Measurements from ENCODE around the gene RALGAPA1.
"Not testable (repeated sequence)": the region's sequence is repeated elsewhere in the genome, so short reads cannot be mapped to it uniquely, and the experiment has no call there.

RALGAPA1 gene

GRCh38 chr14:35688126-35688826 is 120.8 kb downstream of the RALGAPA1 start:
- H3K4me3 ChIP-seq (ENCODE audit: low read depth in 1 of 2, low read length in 2 of 2): no peak overlapping the region
- H3K4me1 ChIP-seq (ENCODE audit: insufficient read depth, low read length): no peaks in the 10 kb centered on the region
- H3K27me3 ChIP-seq (ENCODE audit: control insufficient read depth in 1 of 2, insufficient read depth in 2 of 2, low read length in 2 of 2): no peaks in the 10 kb centered on the region
- no peak overlapping the region for H3K9ac ChIP-seq (ENCODE audit: low read length)
- H3K9me3 ChIP-seq (ENCODE audit: low read length): no peaks in the 10 kb centered on the region
- no peak overlapping the region for H3K27ac ChIP-seq (ENCODE audit: low read depth, low read length)
- peaks cover 16% of the 10 kb centered on the region for H3K36me3 ChIP-seq (ENCODE audit: insufficient read depth, low read length)

DNA sequence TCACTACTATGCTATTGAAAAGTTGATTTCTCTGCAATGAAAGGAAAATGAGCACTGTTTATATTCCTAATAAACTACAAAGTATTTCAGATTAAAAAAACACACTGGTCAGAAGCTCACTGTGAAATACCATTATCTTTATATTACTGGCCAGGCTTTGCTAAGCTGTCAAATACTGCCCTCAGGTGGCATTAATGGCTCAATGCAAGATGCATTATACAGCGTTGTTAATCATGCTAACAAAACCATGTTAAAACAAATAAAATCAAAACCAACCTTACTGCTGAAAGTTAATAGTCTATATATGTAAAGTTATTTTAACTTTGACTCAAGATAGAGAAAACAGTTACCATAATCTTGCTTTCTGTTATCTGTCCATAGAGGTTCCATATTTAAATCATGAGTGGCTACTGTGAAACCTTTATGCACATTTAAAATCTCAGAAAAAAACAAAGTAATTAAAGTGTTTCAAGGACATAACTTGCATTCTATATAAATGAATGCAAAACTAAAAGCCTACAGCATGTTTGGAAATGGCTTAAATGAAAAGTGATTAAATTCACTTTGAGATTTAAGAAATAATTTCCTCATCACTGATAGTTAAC is 121.7 kb downstream of the RALGAPA1 start:
- Histone ChIP-seq H3K9ac (ENCODE audit: low read length) (no peak overlapping the region), H3K9me3 (ENCODE audit: low read length) (no peaks in the 10 kb centered on the region), H3K4me1 (ENCODE audit: insufficient read depth, low read length) (no peaks in the 10 kb centered on the region), H3K27me3 (ENCODE audit: control insufficient read depth in 1 of 2, insufficient read depth in 2 of 2, low read length in 2 of 2) (no peaks in the 10 kb centered on the region), H3K4me3 (ENCODE audit: low read depth in 1 of 2, low read length in 2 of 2) (no peak overlapping the region), H3K36me3 (ENCODE audit: insufficient read depth, low read length) (peaks cover 21% of the 10 kb centered on the region), H3K27ac (ENCODE audit: low read depth, low read length) (no peak overlapping the region)

DNA sequence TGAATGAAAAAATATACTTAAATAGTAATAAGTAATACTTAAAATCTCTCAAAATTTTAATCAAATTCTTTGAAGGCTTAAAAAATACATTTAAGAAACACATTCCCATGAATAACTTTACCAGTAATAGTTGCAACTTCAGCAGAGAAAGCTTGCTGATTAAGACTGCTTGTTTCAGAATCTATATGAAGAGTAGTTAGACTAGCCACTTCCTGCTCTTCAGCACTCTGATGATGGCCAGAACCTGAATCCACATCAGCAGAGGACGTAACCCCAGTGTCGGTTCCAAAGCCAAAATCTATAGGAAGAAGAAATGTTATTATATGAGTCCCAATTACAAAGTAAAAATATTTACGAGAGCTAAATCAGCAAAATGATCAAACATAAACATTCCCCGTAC is 125.4 kb downstream of the RALGAPA1 start:
- H3K4me3 ChIP-seq (ENCODE audit: low read depth in 1 of 2, low read length in 2 of 2); H3K9me3 ChIP-seq (ENCODE audit: low read length); H3K27ac ChIP-seq (ENCODE audit: low read depth, low read length); H3K27me3 ChIP-seq (ENCODE audit: control insufficient read depth in 1 of 2, insufficient read depth in 2 of 2, low read length in 2 of 2); H3K9ac ChIP-seq (ENCODE audit: low read length); H3K4me1 ChIP-seq (ENCODE audit: insufficient read depth, low read length): not testable (repeated sequence)
- peaks cover 10% of the 10 kb centered on the region for H3K36me3 ChIP-seq (ENCODE audit: insufficient read depth, low read length)

DNA sequence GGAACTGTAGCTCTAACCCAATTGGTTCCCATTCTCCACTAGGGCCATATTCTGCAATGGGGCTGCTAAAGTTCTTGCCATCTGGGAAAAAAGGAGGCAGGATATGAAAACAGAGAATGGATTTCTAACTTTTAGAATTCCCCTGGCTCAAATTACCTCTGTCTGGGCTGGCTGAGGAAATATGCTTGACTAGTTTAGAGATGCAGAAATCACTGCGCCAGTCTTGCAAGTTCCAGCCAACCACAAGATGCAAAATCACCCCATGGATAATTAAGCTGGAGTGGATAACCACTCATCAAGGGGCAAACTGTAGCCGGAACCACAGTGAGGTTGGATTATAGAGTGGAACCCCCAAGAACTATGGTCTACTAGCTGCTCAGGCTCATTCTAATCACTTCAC is 126.3 kb downstream of the RALGAPA1 start:
- no peak overlapping the region for H3K27ac ChIP-seq (ENCODE audit: low read depth, low read length)
- peaks cover 5% of the 10 kb centered on the region for H3K36me3 ChIP-seq (ENCODE audit: insufficient read depth, low read length)
- no peaks in the 10 kb centered on the region for H3K27me3 ChIP-seq (ENCODE audit: control insufficient read depth in 1 of 2, insufficient read depth in 2 of 2, low read length in 2 of 2)
- no peak overlapping the region for H3K4me3 ChIP-seq (ENCODE audit: low read depth in 1 of 2, low read length in 2 of 2)
- H3K9ac ChIP-seq (ENCODE audit: low read length): no peak overlapping the region
- no peaks in the 10 kb centered on the region for H3K9me3 ChIP-seq (ENCODE audit: low read length)
- no peaks in the 10 kb centered on the region for H3K4me1 ChIP-seq (ENCODE audit: insufficient read depth, low read length)

DNA sequence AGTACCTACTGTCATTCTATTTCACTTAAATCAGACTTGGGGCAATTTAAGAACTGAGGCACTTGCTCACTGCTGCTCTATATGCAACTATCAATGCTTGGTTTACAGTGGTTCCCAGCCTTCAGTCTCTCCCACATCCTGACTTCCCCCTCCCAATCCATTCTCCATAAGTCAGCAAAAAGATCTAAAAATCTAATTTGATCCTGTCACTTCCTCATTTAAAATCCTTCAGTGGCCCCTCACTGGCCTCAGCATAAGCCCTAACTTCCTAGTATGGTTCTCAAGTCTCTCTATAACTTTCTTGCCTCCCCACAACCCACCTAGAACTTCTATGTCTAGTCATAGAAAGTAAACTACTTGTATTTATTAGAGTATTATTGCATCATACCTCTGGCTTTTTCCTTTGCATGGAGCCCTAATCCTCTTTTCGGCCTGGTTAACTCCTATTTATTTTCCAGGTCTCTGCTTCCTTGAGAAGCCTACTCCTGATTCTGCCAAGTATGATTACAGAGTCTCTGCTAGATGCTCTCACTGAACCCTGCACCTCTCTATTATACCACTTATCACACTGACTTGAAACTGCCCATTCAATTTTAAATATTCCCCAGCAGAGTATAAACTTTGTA is 130.6 kb downstream of the RALGAPA1 start:
- H3K27ac ChIP-seq (ENCODE audit: low read depth, low read length): no peak overlapping the region
- H3K9ac ChIP-seq (ENCODE audit: low read length): no peak overlapping the region
- H3K4me3 ChIP-seq (ENCODE audit: low read depth in 1 of 2, low read length in 2 of 2): no peak overlapping the region
- H3K4me1 ChIP-seq (ENCODE audit: insufficient read depth, low read length): no peaks in the 10 kb centered on the region
- no peaks in the 10 kb centered on the region for H3K27me3 ChIP-seq (ENCODE audit: control insufficient read depth in 1 of 2, insufficient read depth in 2 of 2, low read length in 2 of 2)
- H3K9me3 ChIP-seq (ENCODE audit: low read length): no peaks in the 10 kb centered on the region
- peaks cover 15% of the 10 kb centered on the region for H3K36me3 ChIP-seq (ENCODE audit: insufficient read depth, low read length)

DNA sequence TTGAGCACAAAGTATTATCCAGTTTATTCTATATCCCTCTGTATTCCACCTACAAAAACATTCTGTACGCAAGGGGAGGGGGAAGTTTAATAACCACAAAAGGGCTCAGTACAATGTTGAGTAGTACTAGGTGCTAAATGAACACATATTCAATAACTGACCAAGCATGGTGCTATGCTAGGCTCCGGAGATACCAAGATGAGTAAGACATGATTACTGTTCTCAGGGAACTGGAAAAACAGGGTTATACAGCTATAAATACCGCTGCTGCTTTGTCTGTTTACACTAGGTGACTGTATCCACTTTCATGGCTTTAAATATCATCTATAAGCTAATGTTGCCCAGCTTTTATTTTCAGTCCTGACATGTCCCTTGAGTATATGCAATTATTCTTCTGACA is 139.3 kb downstream of the RALGAPA1 start:
- H3K4me3 ChIP-seq (ENCODE audit: low read depth in 1 of 2, low read length in 2 of 2): no peak overlapping the region
- no peaks in the 10 kb centered on the region for H3K9me3 ChIP-seq (ENCODE audit: low read length)
- no peak overlapping the region for H3K9ac ChIP-seq (ENCODE audit: low read length)
- peaks cover 5% of the 10 kb centered on the region for H3K36me3 ChIP-seq (ENCODE audit: insufficient read depth, low read length)
- no peaks in the 10 kb centered on the region for H3K4me1 ChIP-seq (ENCODE audit: insufficient read depth, low read length)
- no peaks in the 10 kb centered on the region for H3K27me3 ChIP-seq (ENCODE audit: control insufficient read depth in 1 of 2, insufficient read depth in 2 of 2, low read length in 2 of 2)
- no peak overlapping the region for H3K27ac ChIP-seq (ENCODE audit: low read depth, low read length)

DNA sequence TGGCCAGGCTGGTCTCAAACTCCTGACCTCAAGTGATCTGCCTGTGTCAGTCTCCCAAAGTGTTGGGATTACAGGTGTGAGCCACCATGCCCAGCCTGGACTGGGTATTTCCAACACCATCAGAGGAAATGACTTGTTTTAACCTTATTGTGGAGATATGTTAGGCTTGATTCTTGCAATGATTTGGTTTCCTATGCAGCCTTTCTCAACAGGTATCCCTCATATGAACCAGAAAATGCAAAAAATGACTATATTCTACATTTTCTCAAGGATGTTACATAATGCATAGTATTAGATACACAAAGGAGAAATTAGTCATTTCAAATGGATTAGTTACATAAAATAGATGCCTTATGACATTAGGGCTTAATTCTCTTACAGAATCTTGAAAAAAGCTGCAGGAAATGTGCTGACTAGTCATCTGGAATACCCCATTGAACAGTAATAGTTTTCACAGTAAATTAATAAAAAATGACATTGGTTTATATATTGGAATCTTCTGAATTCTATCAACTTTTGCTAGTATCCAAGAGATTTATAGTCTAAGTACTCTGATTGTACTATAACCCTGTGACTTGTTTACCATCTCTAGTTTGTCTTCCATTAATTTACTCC is 142.6 kb downstream of the RALGAPA1 start:
- Histone ChIP-seq H3K9me3 (ENCODE audit: low read length) (no peaks in the 10 kb centered on the region), H3K4me3 (ENCODE audit: low read depth in 1 of 2, low read length in 2 of 2) (no peak overlapping the region), H3K36me3 (ENCODE audit: insufficient read depth, low read length) (peaks cover 16% of the 10 kb centered on the region), H3K9ac (ENCODE audit: low read length) (no peak overlapping the region), H3K4me1 (ENCODE audit: insufficient read depth, low read length) (no peaks in the 10 kb centered on the region), H3K27ac (ENCODE audit: low read depth, low read length) (no peak overlapping the region), H3K27me3 (ENCODE audit: control insufficient read depth in 1 of 2, insufficient read depth in 2 of 2, low read length in 2 of 2) (no peaks in the 10 kb centered on the region)

DNA sequence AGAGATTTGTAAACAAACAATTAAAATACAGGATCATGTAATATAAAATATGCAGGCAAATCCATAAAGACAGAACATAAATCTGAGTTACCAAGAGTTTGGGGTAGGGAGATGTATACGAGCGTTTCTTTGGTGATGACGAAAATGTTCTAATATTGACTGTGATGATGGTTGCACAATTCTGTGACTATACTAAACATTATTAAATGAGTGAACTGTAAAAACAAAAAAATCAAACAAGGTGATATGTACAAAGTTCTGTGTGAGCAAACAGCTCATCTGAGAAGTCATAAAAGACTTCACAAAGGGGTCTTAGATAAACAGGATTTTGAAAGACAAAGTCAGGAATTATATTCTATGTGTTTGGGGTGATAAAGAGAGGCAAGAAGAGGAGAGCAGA is 147.2 kb downstream of the RALGAPA1 start:
- H3K9me3 ChIP-seq (ENCODE audit: low read length): no peaks in the 10 kb centered on the region
- no peak overlapping the region for H3K9ac ChIP-seq (ENCODE audit: low read length)
- peaks cover 13% of the 10 kb centered on the region for H3K36me3 ChIP-seq (ENCODE audit: insufficient read depth, low read length)
- no peaks in the 10 kb centered on the region for H3K4me1 ChIP-seq (ENCODE audit: insufficient read depth, low read length)
- H3K27ac ChIP-seq (ENCODE audit: low read depth, low read length): no peak overlapping the region
- no peaks in the 10 kb centered on the region for H3K27me3 ChIP-seq (ENCODE audit: control insufficient read depth in 1 of 2, insufficient read depth in 2 of 2, low read length in 2 of 2)
- no peak overlapping the region for H3K4me3 ChIP-seq (ENCODE audit: low read depth in 1 of 2, low read length in 2 of 2)

GRCh38 chr14:35653045-35653444 is 156.1 kb downstream of the RALGAPA1 start:
- H3K4me1 ChIP-seq (ENCODE audit: insufficient read depth, low read length): no peaks in the 10 kb centered on the region
- H3K9me3 ChIP-seq (ENCODE audit: low read length): no peaks in the 10 kb centered on the region
- no peak overlapping the region for H3K9ac ChIP-seq (ENCODE audit: low read length)
- peaks cover 24% of the 10 kb centered on the region for H3K36me3 ChIP-seq (ENCODE audit: insufficient read depth, low read length)
- no peaks in the 10 kb centered on the region for H3K27me3 ChIP-seq (ENCODE audit: control insufficient read depth in 1 of 2, insufficient read depth in 2 of 2, low read length in 2 of 2)
- H3K27ac ChIP-seq (ENCODE audit: low read depth, low read length): no peak overlapping the region
- no peak overlapping the region for H3K4me3 ChIP-seq (ENCODE audit: low read depth in 1 of 2, low read length in 2 of 2)

GRCh38 chr14:35643513-35643912 is 165.6 kb downstream of the RALGAPA1 start:
- Histone ChIP-seq H3K9me3 (ENCODE audit: low read length) (no peaks in the 10 kb centered on the region), H3K27ac (ENCODE audit: low read depth, low read length) (no peak overlapping the region), H3K4me3 (ENCODE audit: low read depth in 1 of 2, low read length in 2 of 2) (no peak overlapping the region), H3K27me3 (ENCODE audit: control insufficient read depth in 1 of 2, insufficient read depth in 2 of 2, low read length in 2 of 2) (no peaks in the 10 kb centered on the region), H3K4me1 (ENCODE audit: insufficient read depth, low read length) (no peaks in the 10 kb centered on the region), H3K36me3 (ENCODE audit: insufficient read depth, low read length) (peaks cover 11% of the 10 kb centered on the region), H3K9ac (ENCODE audit: low read length) (no peak overlapping the region)

DNA sequence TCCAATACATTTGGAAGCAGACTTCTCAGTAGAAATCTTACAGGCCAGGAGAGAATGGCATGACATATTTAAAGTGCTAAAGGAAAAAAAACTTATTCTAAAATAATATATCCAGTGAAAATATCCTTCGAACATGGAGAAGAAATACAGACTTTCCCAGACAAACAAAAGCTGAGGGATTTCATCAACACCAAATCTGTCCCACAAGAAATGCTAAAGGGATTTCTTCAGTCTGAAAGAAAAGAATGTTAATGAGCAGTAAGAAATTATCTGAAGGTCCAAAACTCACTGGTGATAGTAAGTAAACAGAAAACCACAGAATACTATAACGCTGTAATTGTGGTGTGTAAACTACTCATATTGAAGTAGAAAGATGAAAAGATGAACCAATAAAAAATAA is 171.2 kb downstream of the RALGAPA1 start:
- H3K4me1 ChIP-seq (ENCODE audit: insufficient read depth, low read length): no peaks in the 10 kb centered on the region
- H3K27ac ChIP-seq (ENCODE audit: low read depth, low read length): no peak overlapping the region
- H3K36me3 ChIP-seq (ENCODE audit: insufficient read depth, low read length): peaks cover 22% of the 10 kb centered on the region
- H3K27me3 ChIP-seq (ENCODE audit: control insufficient read depth in 1 of 2, insufficient read depth in 2 of 2, low read length in 2 of 2): no peaks in the 10 kb centered on the region
- no peaks in the 10 kb centered on the region for H3K9me3 ChIP-seq (ENCODE audit: low read length)
- no peak overlapping the region for H3K9ac ChIP-seq (ENCODE audit: low read length)
- H3K4me3 ChIP-seq (ENCODE audit: low read depth in 1 of 2, low read length in 2 of 2): no peak overlapping the region

Measured in muscle layer of colon (tissue), 2 donors.